Type B pancreatic cell (in vitro differentiated cells): Measurements from ENCODE around the gene MFAP2. TPM values are rescaled to one million over a fixed set of nuclear protein-coding genes. Genes with fewer than 3 reads are reported as not detected.

Source experiments
- DNase-seq: peaks from one replicate; pipeline ENCODE4 v3.0.0; 2021; ENCODE audit warnings: mixed read lengths; ENCODE audit not compliant: unreplicated experiment; ENCODE audit errors: extremely low spot score
- H3K27ac Mint-ChIP-seq: 2 replicates; pipeline ENCODE4 v1.8.0; 2021; ENCODE audit warnings: mild to moderate bottlenecking, mixed read lengths
- H3K27me3 Mint-ChIP-seq: 2 replicates; pipeline ENCODE4 v1.8.0; 2021; ENCODE audit warnings: mixed read lengths
- H3K36me3 Mint-ChIP-seq: 2 replicates; pipeline ENCODE4 v1.8.0; 2021; ENCODE audit warnings: mixed read lengths
- H3K4me1 Mint-ChIP-seq: one replicate; pipeline ENCODE4 v1.8.0; 2021; ENCODE audit warnings: mixed read lengths; ENCODE audit not compliant: unreplicated experiment
- H3K4me3 Mint-ChIP-seq: 2 replicates; pipeline ENCODE4 v1.8.0; 2021; ENCODE audit warnings: mild to moderate bottlenecking, mixed read lengths
- H3K9me3 Mint-ChIP-seq: 2 replicates; pipeline ENCODE4 v1.8.0; 2021; ENCODE audit warnings: mixed read lengths
- CTCF ChIP-seq: fragments of 200-600 bp; sonication (generic); conservative IDR thresholded peaks from 2 replicates; pipeline ENCODE4 v1.5.0; 2021; ENCODE audit warnings: antibody characterized with exemption, mild to moderate bottlenecking
- total RNA-seq: library from RNA; stranded (reverse); gene quantifications from 2 replicates; pipeline ENCODE4 v1.2.1, GENCODE V29; 2021; ENCODE audit warnings: low replicate concordance

The MFAP2 gene
- total RNA-seq, 1 donor from 2014 or later = 158 TPM

- Mint-ChIP-seq H3K4me3 (no peak overlapping the region), H3K4me1 (peaks cover 2% of the 10 kb centered on the region), H3K27ac (no peak overlapping the region), H3K36me3 (peaks cover 4% of the 10 kb centered on the region), H3K9me3 (no peaks in the 10 kb centered on the region), H3K27me3 (no peaks in the 10 kb centered on the region)
- TF ChIP-seq CTCF = no peak
- DNase-seq = no peak
These were observed 24.9 kb upstream of the MFAP2 start for GRCh38 chr1:17005365-17005740.

- no peaks in the 10 kb centered on the region for H3K4me1 Mint-ChIP-seq
- DNase-seq = no peak
- no peak overlapping the region for H3K27ac Mint-ChIP-seq
- no peaks in the 10 kb centered on the region for H3K27me3 Mint-ChIP-seq
- H3K4me3 Mint-ChIP-seq = no peak overlapping the region
- no peak for TF ChIP-seq CTCF
- H3K9me3 Mint-ChIP-seq = no peaks in the 10 kb centered on the region
- H3K36me3 Mint-ChIP-seq = peaks cover 4% of the 10 kb centered on the region
These were observed 24.3 kb upstream of the MFAP2 start for GRCh38 chr1:17004466-17005364.

- Mint-ChIP-seq H3K36me3 (peaks cover 9% of the 10 kb centered on the region), H3K4me3 (no peak overlapping the region), H3K27ac (no peak overlapping the region), H3K9me3 (no peaks in the 10 kb centered on the region), H3K27me3 (no peaks in the 10 kb centered on the region), H3K4me1 (no peaks in the 10 kb centered on the region)
- TF ChIP-seq CTCF = no peak
- no peak for DNase-seq
These were observed 22.1 kb upstream of the MFAP2 start for GRCh38 chr1:17002524-17002902.

GRCh38 chr1:17001760-17002523, 21.5 kb upstream of the MFAP2 start:
- Mint-ChIP-seq H3K4me1 (no peaks in the 10 kb centered on the region), H3K27me3 (no peaks in the 10 kb centered on the region), H3K9me3 (no peaks in the 10 kb centered on the region), H3K36me3 (peaks cover 9% of the 10 kb centered on the region), H3K4me3 (no peak overlapping the region), H3K27ac (no peak overlapping the region)
- DNase-seq = no peak
- no peak for TF ChIP-seq CTCF

GRCh38 chr1:16999863-17000262, 19.4 kb upstream of the MFAP2 start:
- DNase-seq = no peak
- no peak overlapping the region for H3K4me3 Mint-ChIP-seq
- no peak for TF ChIP-seq CTCF
- no peaks in the 10 kb centered on the region for H3K27me3 Mint-ChIP-seq
- H3K27ac Mint-ChIP-seq = no peak overlapping the region
- no peaks in the 10 kb centered on the region for H3K4me1 Mint-ChIP-seq
- H3K9me3 Mint-ChIP-seq = no peaks in the 10 kb centered on the region
- H3K36me3 Mint-ChIP-seq = peaks cover 9% of the 10 kb centered on the region
